Testis (tissue), 2 donors: Measurements from ENCODE around the gene SLC45A1.

Source experiments
- POLR2A ChIP-seq: fragments of 450-650 bp; IDR thresholded peaks from one replicate; pipeline ENCODE4 v1.6.1; 2017; ENCODE audit warnings: antibody characterized with exemption, mild to moderate bottlenecking, moderate library complexity
- TF ChIP-seq, protein P1 (sequence below), 3 experiments: fragments of 450-650 bp in 2 of 3; fragments of 200-600 bp in 1 of 3; sonication (generic) in 1 of 3; IDR thresholded peaks; one replicate each; pipeline ENCODE4 v1.5.1; 2016 to 2019; ENCODE audit warnings: antibody characterized with exemption in 3 of 3, mild to moderate bottlenecking in 2 of 3, moderate library complexity in 1 of 3

DNA sequence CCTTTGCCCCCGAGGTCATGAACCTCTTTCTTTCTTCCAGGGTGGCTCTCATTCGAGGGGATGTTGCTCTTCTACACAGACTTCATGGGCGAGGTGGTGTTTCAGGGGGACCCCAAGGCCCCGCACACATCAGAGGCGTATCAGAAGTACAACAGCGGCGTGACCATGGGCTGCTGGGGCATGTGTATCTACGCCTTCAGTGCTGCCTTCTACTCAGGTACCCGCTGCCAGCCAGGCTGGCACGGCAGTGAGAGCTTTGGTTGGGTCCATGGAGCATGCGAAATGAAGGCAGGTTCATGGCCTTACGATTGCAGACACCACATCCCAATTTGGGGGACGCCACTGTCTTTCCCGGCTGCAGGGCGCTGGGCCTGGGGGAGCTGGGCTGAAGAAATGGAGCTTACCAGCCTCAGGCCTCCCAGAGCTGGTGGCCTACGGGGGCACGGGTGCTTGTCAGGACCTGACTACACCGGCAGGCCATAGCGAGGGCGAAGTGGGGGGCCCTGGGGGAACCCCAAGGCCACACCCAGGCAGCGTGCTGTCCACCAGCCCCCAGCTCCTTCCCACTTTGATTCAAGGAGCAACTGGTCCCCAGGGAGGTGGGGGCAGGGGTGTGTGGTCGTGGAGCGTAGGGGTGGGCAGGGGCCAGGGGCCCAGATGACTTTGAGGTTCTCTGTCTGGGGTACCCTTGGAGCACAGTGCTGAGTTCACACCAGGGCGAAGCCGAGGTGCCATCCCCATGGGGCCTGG is 20.0 kb downstream of the SLC45A1 start:
- TF ChIP-seq, protein P1, sequence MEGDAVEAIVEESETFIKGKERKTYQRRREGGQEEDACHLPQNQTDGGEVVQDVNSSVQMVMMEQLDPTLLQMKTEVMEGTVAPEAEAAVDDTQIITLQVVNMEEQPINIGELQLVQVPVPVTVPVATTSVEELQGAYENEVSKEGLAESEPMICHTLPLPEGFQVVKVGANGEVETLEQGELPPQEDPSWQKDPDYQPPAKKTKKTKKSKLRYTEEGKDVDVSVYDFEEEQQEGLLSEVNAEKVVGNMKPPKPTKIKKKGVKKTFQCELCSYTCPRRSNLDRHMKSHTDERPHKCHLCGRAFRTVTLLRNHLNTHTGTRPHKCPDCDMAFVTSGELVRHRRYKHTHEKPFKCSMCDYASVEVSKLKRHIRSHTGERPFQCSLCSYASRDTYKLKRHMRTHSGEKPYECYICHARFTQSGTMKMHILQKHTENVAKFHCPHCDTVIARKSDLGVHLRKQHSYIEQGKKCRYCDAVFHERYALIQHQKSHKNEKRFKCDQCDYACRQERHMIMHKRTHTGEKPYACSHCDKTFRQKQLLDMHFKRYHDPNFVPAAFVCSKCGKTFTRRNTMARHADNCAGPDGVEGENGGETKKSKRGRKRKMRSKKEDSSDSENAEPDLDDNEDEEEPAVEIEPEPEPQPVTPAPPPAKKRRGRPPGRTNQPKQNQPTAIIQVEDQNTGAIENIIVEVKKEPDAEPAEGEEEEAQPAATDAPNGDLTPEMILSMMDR (IDR thresholded peaks at IDR 0.05) = no peak
- TF ChIP-seq POLR2A = no peak
